Glomerular visceral epithelial cell (primary cell): ENCODE measurements around the gene INHBE.
A peak's percentile ranks its signal among the peaks of the same experiment; 100 is the strongest.
"Not testable (repeated sequence)": the region's sequence is repeated elsewhere in the genome, so short reads cannot be mapped to it uniquely, and the experiment has no call there.

Source experiments
- DNase-seq: peaks from one replicate; pipeline ENCODE4 v3.0.0-alpha.2; 2016; ENCODE audit errors: extremely low spot score

INHBE gene

GRCh38 chr12:57454566-57455373 is at the start of gene INHBE:
TSS of gene INHBE (plus strand) at chr12:57455307. CDS start at chr12:57455537, 230 bp downstream.
- DNase-seq: peak; percentile 53

GRCh38 chr12:57410534-57410933 is 44.6 kb upstream of the INHBE start:
- DNase-seq: no peak

GRCh38 chr12:57414160-57414559 is 40.9 kb upstream of the INHBE start:
- DNase-seq: not testable (repeated sequence)

GRCh38 chr12:57415088-57415487 is 40.0 kb upstream of the INHBE start:
- no peak for DNase-seq

- no peak for DNase-seq
Observed at GRCh38 chr12:57416039-57416996, 38.8 kb upstream of the INHBE start.

- no peak for DNase-seq
Observed at GRCh38 chr12:57418255-57418654, 36.9 kb upstream of the INHBE start.

GRCh38 chr12:57419495-57419894 is 35.6 kb upstream of the INHBE start:
- DNase-seq: no peak

- DNase-seq: no peak
Observed at GRCh38 chr12:57420482-57420881, 34.6 kb upstream of the INHBE start.

- not testable (repeated sequence) for DNase-seq
Observed at GRCh38 chr12:57426948-57427347, 28.2 kb upstream of the INHBE start.

GRCh38 chr12:57428965-57429364 is 26.1 kb upstream of the INHBE start:
- no peak for DNase-seq

- DNase-seq: peak; percentile 11
Observed at GRCh38 chr12:57429473-57430111, 25.5 kb upstream of the INHBE start.

- DNase-seq: no peak
Observed at GRCh38 chr12:57430112-57430930, 24.8 kb upstream of the INHBE start.

GRCh38 chr12:57430931-57431566 is 24.1 kb upstream of the INHBE start, which contains the start of gene R3HDM2:
TSS of gene R3HDM2 (minus strand) at chr12:57431043. CDS start at chr12:57310428, 120,615 bp downstream.
- DNase-seq: peak; percentile 95

- DNase-seq: no peak
Observed at GRCh38 chr12:57431654-57432188, 23.4 kb upstream of the INHBE start.

- no peak for DNase-seq
Observed at GRCh38 chr12:57433370-57433769, 21.7 kb upstream of the INHBE start.

GRCh38 chr12:57434517-57435223 is 20.4 kb upstream of the INHBE start, which contains the start of gene INHBC:
TSS of gene INHBC (plus strand) at chr12:57434784. CDS start at chr12:57434887, 103 bp downstream.
- DNase-seq: no peak

- DNase-seq: no peak
Observed at GRCh38 chr12:57435293-57435692, 19.8 kb upstream of the INHBE start.

GRCh38 chr12:57438400-57438799 is 16.7 kb upstream of the INHBE start:
- no peak for DNase-seq

GRCh38 chr12:57439762-57440266 is 15.3 kb upstream of the INHBE start:
- DNase-seq: no peak
